ENCODE data around the gene RPL10A. TPM values are rescaled to one million over a fixed set of nuclear protein-coding genes. Genes with fewer than 3 reads are reported as not detected.
A peak's percentile ranks its signal among the peaks of the same experiment; 100 is the strongest.

The RPL10A gene
- total RNA-seq, 6 experiments from 2014 or later: 366 to 446 (median 412) TPM

- Histone ChIP-seq H3K36me3 (peaks cover 0 to 2% (median 0%) of the 10 kb centered on the region in 4 donors), H3K4me1 (peaks cover 0 to 9% (median 0%) of the 10 kb centered on the region in 4 donors), H3K4me3 (no peak overlapping the region), H3K9me3 (no peaks in the 10 kb centered on the region), H3K27ac (no peak overlapping the region), H3K27me3 (no peaks in the 10 kb centered on the region)
- DNase-seq: no peak
- no peak for ATAC-seq
- TF ChIP-seq CTCF (IDR thresholded peaks at IDR 0.05) (no peak), POLR2A (IDR thresholded peaks at IDR 0.05) (no peak)
- WGBS (ENCODE audit: insufficient coverage, low coverage, low lambda C conversion rate, missing lambda C conversion rate): 90% methylated on average over 4 of the region's 12 CpGs
- intact Hi-C loops (cut with DNase I): no loop called here
These were observed 12.0 kb downstream of the RPL10A start for GRCh38 chr6:35480176-35480575.

- Histone ChIP-seq H3K27ac (no peak overlapping the region), H3K27me3 (no peaks in the 10 kb centered on the region), H3K36me3 (peaks cover 0 to 2% (median 0%) of the 10 kb centered on the region in 4 donors), H3K4me1 (peaks cover 0 to 9% (median 0%) of the 10 kb centered on the region in 4 donors), H3K9me3 (no peaks in the 10 kb centered on the region), H3K4me3 (no peak overlapping the region)
- 43% methylated on average over 8 of the region's 8 CpGs for whole genome bisulfite sequencing (ENCODE audit: insufficient coverage, low coverage, low lambda C conversion rate, missing lambda C conversion rate)
- intact Hi-C loops (cut with DNase I): no loop called here
- DNase-seq: no peak
- peak in 1 of 4 donors; percentile 49 for ATAC-seq
- no peak for TF ChIP-seq POLR2A (IDR thresholded peaks at IDR 0.05)
- no peak for TF ChIP-seq CTCF (IDR thresholded peaks at IDR 0.05)
These were observed 13.0 kb downstream of the RPL10A start for GRCh38 chr6:35481226-35481625.

GRCh38 chr6:35483062-35483461 lies 14.9 kb downstream of the RPL10A start:
- intact Hi-C loops (cut with DNase I): no loop called here
- H3K4me3 ChIP-seq: no peak overlapping the region
- no peak for ATAC-seq
- WGBS (ENCODE audit: insufficient coverage, low coverage, low lambda C conversion rate, missing lambda C conversion rate): 80% methylated on average over 4 of the region's 4 CpGs
- TF ChIP-seq CTCF (IDR thresholded peaks at IDR 0.05): no peak
- TF ChIP-seq POLR2A (IDR thresholded peaks at IDR 0.05): no peak
- H3K4me1 ChIP-seq: peaks cover 0 to 9% (median 0%) of the 10 kb centered on the region in 4 donors
- peaks cover 0 to 2% (median 0%) of the 10 kb centered on the region in 4 donors for H3K36me3 ChIP-seq
- H3K27ac ChIP-seq: no peak overlapping the region
- DNase-seq: no peak
- H3K9me3 ChIP-seq: no peaks in the 10 kb centered on the region
- H3K27me3 ChIP-seq: no peaks in the 10 kb centered on the region

- no peak overlapping the region for H3K4me3 ChIP-seq
- WGBS (ENCODE audit: insufficient coverage, low coverage, low lambda C conversion rate, missing lambda C conversion rate): 87% methylated on average over 3 of the region's 3 CpGs
- no peak overlapping the region for H3K27ac ChIP-seq
- no peak for DNase-seq
- H3K4me1 ChIP-seq: peaks cover 0 to 9% (median 0%) of the 10 kb centered on the region in 4 donors
- H3K9me3 ChIP-seq: no peaks in the 10 kb centered on the region
- intact Hi-C loops (cut with DNase I): no loop called here
- TF ChIP-seq POLR2A (IDR thresholded peaks at IDR 0.05) (no peak), CTCF (IDR thresholded peaks at IDR 0.05) (no peak)
- H3K27me3 ChIP-seq: no peaks in the 10 kb centered on the region
- ATAC-seq: no peak
- H3K36me3 ChIP-seq: peaks cover 0 to 2% (median 0%) of the 10 kb centered on the region in 4 donors
These were observed 15.3 kb downstream of the RPL10A start for GRCh38 chr6:35483490-35483889.
